GM23248 (cell line): Measurements from ENCODE around the gene ATG7.

Experiments used
- EZH2 ChIP-seq: fragments of 200-600 bp; sonication (generic); IDR thresholded peaks from 2 replicates; pipeline ENCODE4 v1.6.1; 2018; ENCODE audit warnings: antibody characterized with exemption, mild to moderate bottlenecking; ENCODE audit not compliant: insufficient read depth, poor library complexity, severe bottlenecking
- EZH2phosphoT487 ChIP-seq: fragments of 200-600 bp; sonication (generic); IDR thresholded peaks from 2 replicates; pipeline ENCODE4 v1.6.1; 2018; ENCODE audit warnings: antibody characterized with exemption, moderate library complexity, mild to moderate bottlenecking, low read depth; ENCODE audit not compliant: insufficient read depth

DNA sequence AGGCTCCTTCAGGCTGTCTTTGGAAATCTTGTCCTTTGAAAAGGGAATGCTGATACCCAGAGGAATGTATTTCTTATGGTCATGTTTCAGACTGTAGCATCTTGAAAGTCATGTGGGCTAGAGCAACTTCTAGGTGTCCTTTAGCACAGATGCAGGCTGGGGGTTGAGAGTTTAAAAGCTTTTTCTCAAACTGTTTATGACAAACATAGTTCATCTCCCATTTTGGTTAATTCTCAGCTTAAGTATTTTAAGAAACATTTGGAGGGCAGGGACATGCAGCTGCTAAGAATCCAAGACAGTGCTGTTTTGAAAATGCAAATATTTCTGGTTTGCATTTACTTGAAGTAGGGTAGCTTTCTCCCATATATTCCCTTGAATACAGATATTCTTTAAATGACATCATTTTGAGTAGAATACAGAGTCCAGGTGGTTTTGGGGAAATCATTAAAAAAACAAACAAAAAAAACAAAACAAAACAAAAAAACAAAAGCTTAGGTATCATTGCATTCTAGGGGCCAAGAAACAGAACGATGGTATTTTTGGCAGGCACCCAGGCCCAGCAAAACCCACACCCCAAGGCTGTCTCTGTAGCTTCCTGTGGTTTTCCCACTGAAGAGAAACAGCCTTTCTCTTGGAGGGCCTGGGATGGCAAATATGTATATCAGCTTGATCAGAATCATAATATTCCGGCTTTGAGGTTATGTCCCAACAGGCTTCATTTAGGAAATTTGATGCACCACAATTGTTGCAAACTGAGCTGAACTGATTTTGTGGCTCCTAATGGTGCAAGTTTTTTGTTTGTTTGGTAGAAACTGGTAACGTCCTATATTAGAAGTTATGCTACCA lies 120.0 kb downstream of the ATG7 start:
- no peak for TF ChIP-seq EZH2
- TF ChIP-seq EZH2phosphoT487, result no peak
